GM10266 (cell line): ENCODE data around the gene SLC2A10.
A peak's percentile ranks its signal among the peaks of the same experiment; 100 is the strongest.

Source experiments
- DNase-seq: peaks from one replicate; pipeline ENCODE4 v3.0.0; 2012; ENCODE audit errors: extremely low spot score
- CTCF ChIP-seq: IDR thresholded peaks from 2 replicates; pipeline ENCODE4 v1.5.1; 2012; ENCODE audit warnings: mild to moderate bottlenecking, low read depth; ENCODE audit not compliant: control insufficient read depth, insufficient read depth; ENCODE audit errors: missing control alignments

SLC2A10 gene

GRCh38 chr20:46709459-46710152 is at the start of gene SLC2A10:
TSS of gene SLC2A10 (plus strand) at chr20:46709649. CDS start at chr20:46709737, 88 bp downstream.
- no peak for TF ChIP-seq CTCF
- peak; percentile 49 for DNase-seq

GRCh38 chr20:46660487-46660886 is 49.0 kb upstream of the SLC2A10 start:
- no peak for TF ChIP-seq CTCF
- DNase-seq, result no peak

GRCh38 chr20:46661659-46662058 is 47.8 kb upstream of the SLC2A10 start:
- TF ChIP-seq CTCF, result no peak
- DNase-seq, result no peak

GRCh38 chr20:46663531-46663930 is 45.9 kb upstream of the SLC2A10 start:
- no peak for DNase-seq
- no peak for TF ChIP-seq CTCF

GRCh38 chr20:46665602-46666001 is 43.8 kb upstream of the SLC2A10 start:
- no peak for TF ChIP-seq CTCF
- no peak for DNase-seq

- no peak for DNase-seq
- no peak for TF ChIP-seq CTCF
Observed at GRCh38 chr20:46666306-46666705, 43.1 kb upstream of the SLC2A10 start.

- no peak for DNase-seq
- no peak for TF ChIP-seq CTCF
Observed at GRCh38 chr20:46666818-46667515, 42.5 kb upstream of the SLC2A10 start.
